GM08714 (cell line): Measurements from ENCODE around the gene KLHL29.

Experiments
- H3K4me3 ChIP-seq: fragments of 200-500 bp; sonication (Bioruptor generic); 2 replicates; pipeline ENCODE4 v1.5.1; 2014; ENCODE audit warnings: mild to moderate bottlenecking, low read length, inconsistent platforms
- ZNF274 ChIP-seq: IDR thresholded peaks from 2 replicates; pipeline ENCODE4 v1.6.1; 2012; ENCODE audit warnings: mild to moderate bottlenecking, low read depth, low read length

The KLHL29 gene

GRCh38 chr2:23654756-23655155, 269.8 kb downstream of the KLHL29 start:
- no peak for TF ChIP-seq ZNF274
- no peak overlapping the region for H3K4me3 ChIP-seq

GRCh38 chr2:23655934-23656596, 271.1 kb downstream of the KLHL29 start:
- H3K4me3 ChIP-seq, result no peak overlapping the region
- TF ChIP-seq ZNF274, result no peak

DNA sequence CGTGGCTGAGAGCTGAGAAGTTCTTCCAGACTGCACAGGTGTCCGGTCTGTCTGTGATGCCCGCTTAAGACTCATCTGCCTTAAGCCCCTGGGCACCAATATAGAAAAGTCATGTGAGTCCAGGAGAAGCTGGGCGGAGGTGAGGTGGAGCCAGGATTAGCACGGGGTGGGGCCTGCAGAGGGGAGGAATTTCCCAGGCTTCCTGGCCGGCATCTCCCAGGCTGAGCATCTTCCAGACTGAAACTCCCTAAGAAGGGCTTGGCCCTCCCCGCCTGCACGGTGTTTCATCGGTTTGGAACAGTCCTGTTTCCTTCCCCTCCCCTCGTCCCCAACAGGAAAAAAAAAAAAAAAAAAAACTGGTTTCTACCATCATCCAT, 271.6 kb downstream of the KLHL29 start:
- TF ChIP-seq ZNF274, result no peak
- H3K4me3 ChIP-seq, result no peak overlapping the region

- H3K4me3 ChIP-seq, result no peak overlapping the region
- TF ChIP-seq ZNF274, result no peak
These were observed 272.4 kb downstream of the KLHL29 start for GRCh38 chr2:23657371-23657770.

DNA sequence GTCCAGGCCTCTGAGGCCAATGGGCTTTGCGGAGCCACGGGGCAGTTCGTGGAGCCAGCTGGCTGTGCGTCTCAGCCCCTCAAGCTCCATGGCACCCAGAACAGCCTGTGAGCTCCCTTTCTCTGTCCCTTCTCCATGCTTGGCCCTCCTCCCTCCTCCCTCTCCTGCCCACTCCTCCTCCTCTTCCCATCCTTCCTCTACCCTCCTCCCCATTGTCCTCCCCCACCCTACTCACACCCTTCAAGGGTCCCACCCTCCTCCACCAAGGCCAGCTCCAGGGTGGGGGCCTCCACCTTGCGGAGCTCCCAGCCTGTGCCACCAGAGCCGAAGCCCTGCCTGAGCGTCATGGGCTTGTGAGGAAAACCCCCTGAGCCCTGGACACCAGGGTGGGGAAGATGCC, 273.0 kb downstream of the KLHL29 start:
- no peak overlapping the region for H3K4me3 ChIP-seq
- no peak for TF ChIP-seq ZNF274

DNA sequence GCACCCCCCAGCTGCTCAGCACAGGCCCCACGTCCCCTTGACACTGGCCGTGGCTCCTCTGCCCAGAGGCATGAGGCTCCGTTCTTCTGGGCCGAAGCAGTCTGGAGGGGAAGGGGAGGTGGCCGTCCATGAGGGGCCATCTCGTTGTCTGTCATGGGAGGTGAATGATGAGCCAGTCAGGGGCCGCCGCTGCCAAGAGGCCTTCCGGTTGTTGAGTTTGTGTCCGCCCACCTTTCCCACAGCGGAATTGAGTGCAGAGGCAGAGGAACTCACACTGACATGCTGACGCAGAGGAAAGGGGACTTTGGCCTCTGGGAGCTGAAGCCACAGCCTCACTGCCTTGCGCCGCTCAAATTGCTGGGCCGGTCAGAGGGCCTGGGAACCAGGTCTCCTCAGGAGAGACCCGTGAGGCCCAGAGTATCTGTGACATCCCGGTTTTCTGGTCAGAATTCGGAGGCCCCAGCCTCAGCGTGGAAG, 273.5 kb downstream of the KLHL29 start:
- H3K4me3 ChIP-seq, result no peak overlapping the region
- TF ChIP-seq ZNF274, result no peak

GRCh38 chr2:23659328-23659727, 274.3 kb downstream of the KLHL29 start:
- H3K4me3 ChIP-seq, result no peak overlapping the region
- no peak for TF ChIP-seq ZNF274

DNA sequence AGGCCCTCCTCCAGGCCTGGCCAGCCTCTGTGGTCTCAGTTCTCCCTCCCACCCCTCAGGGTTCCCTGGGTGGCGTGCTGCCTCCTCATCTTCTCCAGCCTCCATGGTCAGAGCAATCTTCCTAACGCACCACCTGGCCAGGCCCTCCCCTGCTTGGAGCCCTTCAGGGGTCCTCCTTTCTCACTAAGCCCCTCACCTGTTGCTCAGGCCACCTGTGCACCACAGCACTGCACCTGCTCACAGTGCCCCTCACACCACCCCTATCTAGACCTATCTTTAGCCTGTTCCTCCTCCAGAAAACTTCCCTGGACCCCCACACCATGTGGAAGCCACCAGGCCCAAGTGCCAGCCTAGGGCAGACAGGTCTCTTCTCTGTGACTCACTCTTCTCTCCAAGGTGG, 274.8 kb downstream of the KLHL29 start:
- no peak for TF ChIP-seq ZNF274
- no peak overlapping the region for H3K4me3 ChIP-seq

GRCh38 chr2:23660237-23660636, 275.3 kb downstream of the KLHL29 start:
- no peak overlapping the region for H3K4me3 ChIP-seq
- TF ChIP-seq ZNF274, result no peak

DNA sequence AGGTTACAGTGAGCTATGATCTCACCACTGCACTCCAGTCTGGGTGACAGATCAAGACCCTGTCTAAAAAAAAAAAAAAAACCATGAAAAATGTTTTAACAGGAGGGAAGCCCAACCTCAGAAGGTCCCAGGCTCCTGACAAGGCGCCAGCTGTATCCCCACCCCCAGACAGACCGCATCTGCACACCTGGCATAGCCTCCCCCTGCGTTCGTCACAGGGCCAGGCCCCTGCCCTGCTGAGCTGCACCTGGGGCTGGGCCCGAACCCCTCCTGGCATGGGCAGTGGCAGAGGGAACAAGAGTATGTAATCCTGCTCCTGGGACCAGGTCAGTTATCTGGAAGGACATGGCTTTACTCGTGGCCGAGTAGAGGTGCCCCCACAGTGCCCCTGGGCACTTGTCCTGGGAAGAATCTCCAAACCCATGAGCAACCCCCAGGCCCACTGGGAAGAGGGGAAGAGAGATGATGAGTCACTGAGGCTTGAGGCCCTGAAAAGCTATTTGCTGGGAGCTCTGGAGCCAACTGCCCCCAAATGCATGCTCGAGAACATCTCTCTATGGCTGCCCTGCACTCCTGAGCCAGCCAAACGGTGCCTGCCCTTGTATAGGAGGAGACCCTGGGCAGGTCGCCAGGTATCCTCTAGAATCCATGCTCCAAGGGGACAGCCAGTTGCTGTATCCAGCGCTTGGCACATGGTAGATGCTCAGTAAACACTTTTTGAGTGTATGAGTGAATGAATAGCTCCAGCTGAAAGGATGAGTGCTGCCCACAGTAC, 276.5 kb downstream of the KLHL29 start:
- no peak for TF ChIP-seq ZNF274
- no peak overlapping the region for H3K4me3 ChIP-seq

- no peak for TF ChIP-seq ZNF274
- H3K4me3 ChIP-seq, result no peak overlapping the region
These were observed 277.5 kb downstream of the KLHL29 start for GRCh38 chr2:23662466-23662865.

DNA sequence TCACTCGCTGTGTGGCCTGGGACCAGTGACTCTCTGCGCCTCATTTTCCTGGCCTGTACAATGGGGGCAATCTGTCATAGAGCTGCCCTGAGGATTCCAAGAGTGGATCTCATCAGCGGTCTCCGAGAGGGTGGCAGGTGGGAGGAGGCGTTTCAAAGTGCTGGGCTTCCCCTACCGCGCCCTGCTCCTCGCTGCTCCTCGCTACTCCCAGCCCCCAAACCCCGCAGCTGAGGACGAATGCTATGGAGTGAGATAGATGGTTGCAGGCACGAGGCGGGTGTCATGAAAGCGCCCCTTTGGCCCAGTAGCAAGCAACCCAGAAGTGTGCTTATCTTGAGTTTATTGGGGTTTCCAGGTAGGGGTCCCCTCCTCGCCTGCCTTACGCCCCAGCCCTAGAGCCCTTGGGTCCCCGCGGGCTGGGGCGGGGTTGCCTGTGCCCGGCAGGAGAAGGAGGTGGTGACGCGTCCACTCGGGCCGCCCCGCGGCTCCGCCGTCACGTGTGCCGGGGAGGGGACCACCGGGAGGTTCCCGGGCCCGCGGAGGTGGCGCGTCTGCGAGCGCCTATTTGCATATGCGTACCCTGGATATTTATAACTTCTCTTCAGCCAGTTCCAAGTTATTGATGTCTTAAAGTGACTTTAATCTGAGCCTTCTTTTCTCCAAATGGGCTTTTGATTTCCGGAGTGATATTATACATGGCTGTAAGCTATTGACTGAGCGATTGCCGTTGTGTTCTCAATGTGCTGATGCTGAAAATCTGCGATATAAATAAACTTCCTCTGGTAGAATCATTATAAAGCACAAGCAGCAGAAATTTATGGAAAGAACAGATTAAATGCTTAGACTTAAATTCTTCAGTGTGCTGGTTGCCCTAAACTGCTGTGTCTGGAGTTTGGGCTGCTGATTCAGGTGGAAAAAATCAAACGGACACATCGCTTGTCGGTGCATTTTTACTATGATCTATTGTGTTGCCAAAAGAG, 278.3 kb downstream of the KLHL29 start:
- TF ChIP-seq ZNF274, result no peak
- H3K4me3 ChIP-seq, result no peak overlapping the region

DNA sequence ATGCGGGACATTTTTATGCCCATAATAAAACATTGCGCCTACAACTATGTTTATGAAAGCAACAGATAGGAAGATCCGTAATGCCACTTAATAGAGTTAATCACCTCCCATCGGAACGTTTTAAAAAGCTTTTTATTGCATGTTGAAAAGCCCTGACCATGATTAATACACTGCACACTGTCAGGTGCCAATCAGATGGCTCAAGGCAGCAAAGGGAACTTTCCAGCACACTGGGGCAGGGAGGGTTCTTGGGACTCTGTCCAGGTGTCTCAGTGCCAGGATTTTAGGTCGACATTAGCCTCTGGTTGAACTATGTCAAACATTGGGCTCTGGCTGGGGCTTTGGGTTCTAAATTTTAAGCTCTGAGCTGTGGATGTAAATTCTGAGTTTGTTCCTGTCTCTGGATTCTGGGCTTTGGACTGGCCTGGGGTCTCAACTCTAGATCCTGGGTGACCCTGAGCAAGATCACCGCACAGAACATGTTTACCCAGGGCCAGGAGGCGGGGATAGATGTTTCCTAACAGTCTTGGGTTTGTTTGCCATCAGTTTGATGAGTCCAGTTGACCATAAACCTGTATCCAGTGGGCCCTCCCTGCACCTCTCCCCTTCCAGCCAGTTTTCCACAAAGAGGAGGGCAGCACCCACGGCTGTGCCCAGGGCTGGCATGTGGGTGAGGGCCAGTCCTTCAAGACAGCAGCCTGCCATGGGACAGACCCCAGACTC, 279.2 kb downstream of the KLHL29 start:
- H3K4me3 ChIP-seq, result no peak overlapping the region

More for the DNA sequence above, 279.2 kb downstream of the KLHL29 start:
- no peak for TF ChIP-seq ZNF274
